22Rv1 (cell line): ENCODE data around the gene HIVEP3.
A peak's percentile ranks its signal among the peaks of the same experiment; 100 is the strongest.

Experiments used
- H3K27ac ChIP-seq: fragments of 450-650 bp; 2 replicates; pipeline ENCODE4 v1.5.1; 2017
- CTCF ChIP-seq: fragments of 450-650 bp; IDR thresholded peaks from 2 replicates; pipeline ENCODE4 v1.5.1; 2017; ENCODE audit warnings: mild to moderate bottlenecking
- ZFX ChIP-seq: fragments of 450-650 bp; IDR thresholded peaks from 2 replicates; pipeline ENCODE4 v1.6.1; 2017; ENCODE audit warnings: antibody characterized with exemption, borderline replicate concordance

HIVEP3 gene

GRCh38 chr1:41799723-41800122 lies 119.0 kb downstream of the HIVEP3 start:
- no peak overlapping the region for H3K27ac ChIP-seq
- TF ChIP-seq ZFX, result no peak
- no peak for TF ChIP-seq CTCF

DNA sequence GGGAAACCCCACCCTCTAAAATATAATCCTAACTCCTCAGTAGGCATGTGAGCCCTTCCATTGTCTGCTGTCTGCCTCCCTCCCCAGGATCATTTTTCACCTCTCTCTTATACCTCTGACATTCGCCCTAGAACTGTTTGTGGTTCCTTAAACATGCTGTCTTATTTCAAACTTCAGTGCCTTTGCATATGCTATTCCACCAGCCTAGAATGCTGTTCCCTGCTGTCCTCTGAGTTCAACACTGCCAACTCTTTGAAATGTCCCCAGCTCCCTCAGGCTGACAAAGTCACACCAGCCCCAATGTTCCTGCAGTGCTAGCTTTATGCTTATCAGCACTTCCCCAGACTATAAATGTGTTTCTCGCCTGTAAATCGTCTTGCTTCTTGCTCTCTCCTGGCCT lies 119.5 kb downstream of the HIVEP3 start:
- no peak for TF ChIP-seq ZFX
- TF ChIP-seq CTCF, result no peak
- no peak overlapping the region for H3K27ac ChIP-seq

DNA sequence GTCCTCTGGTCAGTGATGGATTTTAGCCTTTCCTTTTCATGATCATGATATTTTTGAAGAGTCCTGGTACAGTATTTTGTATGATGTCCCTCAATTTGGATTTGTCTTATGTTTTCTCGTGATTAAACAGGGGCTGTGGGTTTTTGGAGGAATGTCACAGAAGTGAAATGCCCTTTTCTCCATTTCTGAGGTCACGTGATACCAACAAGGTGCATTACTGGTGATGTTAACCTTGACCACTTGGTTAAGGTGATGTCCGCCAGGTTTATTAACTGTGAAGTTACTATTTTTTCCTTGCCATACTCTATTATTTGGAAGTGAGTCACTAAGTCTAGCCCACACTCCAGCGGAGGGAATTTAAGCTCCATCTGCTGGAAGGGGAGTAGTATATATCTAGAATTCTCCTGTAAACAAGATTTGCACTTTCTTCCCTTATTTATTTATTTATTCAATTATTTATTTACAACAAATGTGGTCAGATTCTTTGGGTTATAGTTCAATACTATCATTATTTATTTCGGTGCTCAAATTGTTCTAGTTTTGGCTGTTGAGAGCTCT lies 123.4 kb downstream of the HIVEP3 start:
- H3K27ac ChIP-seq, result no peak overlapping the region
- TF ChIP-seq CTCF (peak; percentile 29), ZFX (no peak)

GRCh38 chr1:41794031-41794430 lies 124.7 kb downstream of the HIVEP3 start:
- H3K27ac ChIP-seq, result no peak overlapping the region
- TF ChIP-seq ZFX, result no peak
- TF ChIP-seq CTCF, result no peak

GRCh38 chr1:41792485-41792770 lies 126.3 kb downstream of the HIVEP3 start:
- TF ChIP-seq ZFX (no peak), CTCF (no peak)
- H3K27ac ChIP-seq, result no peak overlapping the region

DNA sequence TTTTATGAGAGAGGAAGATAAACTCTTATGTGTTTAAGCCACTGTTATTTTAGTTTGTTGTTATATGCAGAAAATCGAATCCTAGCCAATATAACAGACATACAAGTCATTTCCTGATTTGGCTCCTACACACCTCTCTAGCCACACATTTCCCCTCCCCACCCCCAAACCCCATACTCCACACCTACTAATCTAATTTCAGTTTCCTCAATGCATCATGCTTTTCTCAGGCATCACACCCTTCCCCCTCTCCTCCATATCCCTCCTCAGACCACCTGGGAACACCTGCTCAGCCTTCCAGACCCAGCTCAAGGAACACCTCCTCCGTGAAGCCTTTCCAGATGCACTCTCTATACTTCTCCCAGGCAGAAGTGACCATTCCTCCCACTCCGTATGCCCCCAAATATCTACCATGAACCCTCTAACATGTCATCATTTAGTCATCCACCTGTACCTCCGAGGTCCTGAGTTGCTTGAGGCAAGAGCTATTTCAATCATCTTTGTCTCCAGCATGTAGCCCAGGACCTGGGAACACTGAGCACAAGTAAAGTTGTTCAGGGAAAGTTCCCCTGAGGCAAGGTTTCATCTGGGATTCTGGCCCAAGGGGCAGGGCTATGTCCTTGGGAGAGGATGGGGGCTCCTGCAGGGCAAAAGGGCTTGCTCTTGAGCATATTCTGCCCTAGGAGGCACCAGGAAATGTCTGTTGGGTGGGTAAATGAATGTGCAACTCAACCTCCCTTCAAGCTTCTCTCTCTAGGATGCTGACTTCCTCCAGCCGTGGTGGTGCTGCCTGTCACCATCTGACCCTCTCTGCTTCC lies 126.8 kb downstream of the HIVEP3 start:
- no peak overlapping the region for H3K27ac ChIP-seq
- no peak for TF ChIP-seq ZFX
- TF ChIP-seq CTCF, result no peak

DNA sequence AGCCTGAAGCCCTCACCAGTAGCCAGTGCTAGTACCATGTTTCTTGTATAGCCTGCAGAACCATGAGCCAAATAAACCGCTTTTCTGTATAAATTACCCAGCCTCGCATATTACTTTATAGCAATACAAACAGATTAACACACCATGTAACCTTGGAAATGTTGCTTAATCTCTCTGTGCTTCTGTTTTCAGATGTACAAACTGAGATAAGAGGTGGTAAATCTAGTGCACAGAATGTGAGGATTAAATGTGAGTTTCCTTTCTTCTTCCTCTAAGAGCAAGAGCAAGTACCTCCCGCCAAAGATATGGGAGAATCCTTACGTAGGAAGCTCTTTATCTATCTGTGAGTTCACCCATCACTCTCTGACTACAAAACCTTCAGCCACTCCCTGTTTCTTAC lies 128.4 kb downstream of the HIVEP3 start:
- H3K27ac ChIP-seq, result peak overlapping the region; percentile 52; the same call in 1 of the 2 replicates
- no peak for TF ChIP-seq CTCF
- no peak for TF ChIP-seq ZFX
